Brain microvascular endothelial cell (primary cell): ENCODE measurements around the gene MX2.
A peak's percentile ranks its signal among the peaks of the same experiment; 100 is the strongest.

Experiments
- DNase-seq: peaks from one replicate; pipeline ENCODE4 v3.0.0-alpha.2; 2020
- H3K27ac ChIP-seq: fragments of 250-450 bp; sonication (Bioruptor Pico); 2 replicates; pipeline ENCODE4 v1.5.1; 2020; ENCODE audit warnings: mild to moderate bottlenecking, moderate library complexity
- H3K27me3 ChIP-seq: fragments of 250-450 bp; sonication (Bioruptor Pico); replicated peaks from 2 replicates; pipeline ENCODE4 v1.5.1; 2020; ENCODE audit warnings: mild to moderate bottlenecking
- H3K36me3 ChIP-seq: fragments of 250-450 bp; sonication (Bioruptor Pico); replicated peaks from 2 replicates; pipeline ENCODE4 v1.5.1; 2020; ENCODE audit warnings: mild to moderate bottlenecking
- H3K4me3 ChIP-seq: 2 replicates; pipeline ENCODE4 v1.5.1; 2011; ENCODE audit warnings: low read depth, mild to moderate bottlenecking, control low read depth, low read length, moderate library complexity
- in situ Hi-C: cut with HindIII; loops from 2 replicates; pipeline ENCODE4 v1.10.0; 2017; ENCODE audit warnings: low sequenced_read_pairs, low pct_ligation_motif_present
- TF ChIP-seq, protein P1 (sequence below): IDR thresholded peaks from 2 replicates; pipeline ENCODE4 v1.5.1; 2011; ENCODE audit warnings: low read depth, mild to moderate bottlenecking, moderate library complexity, low read length, control low read depth, inconsistent platforms; ENCODE audit errors: missing control alignments

Gene MX2

DNA sequence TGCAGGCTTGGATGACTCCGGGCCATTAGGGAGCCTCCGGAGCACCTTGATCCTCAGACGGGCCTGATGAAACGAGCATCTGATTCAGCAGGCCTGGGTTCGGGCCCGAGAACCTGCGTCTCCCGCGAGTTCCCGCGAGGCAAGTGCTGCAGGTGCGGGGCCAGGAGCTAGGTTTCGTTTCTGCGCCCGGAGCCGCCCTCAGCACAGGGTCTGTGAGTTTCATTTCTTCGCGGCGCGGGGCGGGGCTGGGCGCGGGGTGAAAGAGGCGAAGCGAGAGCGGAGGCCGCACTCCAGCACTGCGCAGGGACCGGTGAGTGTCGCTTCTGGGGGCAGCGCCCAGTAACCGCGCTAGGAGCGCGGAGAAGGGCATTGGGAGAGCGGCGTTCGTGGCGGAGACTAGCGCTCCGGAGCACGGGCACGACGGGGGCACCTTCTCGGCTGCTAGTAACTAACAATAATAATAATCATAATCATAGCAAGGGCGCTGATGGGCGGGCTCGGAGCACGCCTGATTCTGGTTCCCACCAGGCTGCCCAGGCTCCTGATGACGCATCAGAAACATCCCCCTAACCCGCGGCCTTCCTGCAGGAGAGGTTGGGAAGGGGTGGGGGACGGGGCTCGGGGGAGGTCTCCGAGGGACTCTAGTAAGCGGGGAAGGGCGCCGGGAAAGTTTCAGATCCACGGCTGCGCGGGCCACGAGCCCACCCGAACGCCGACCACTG is 64.3 kb downstream of the MX2 start, which contains the start of gene MX1:
Gene MX1 (plus strand): TSS at position 286 of the 722 bp plus-strand sequence. CDS start 5,832 bp downstream, outside the sequence.
- DNase-seq, result peak; percentile 38
- TF ChIP-seq, protein P1, sequence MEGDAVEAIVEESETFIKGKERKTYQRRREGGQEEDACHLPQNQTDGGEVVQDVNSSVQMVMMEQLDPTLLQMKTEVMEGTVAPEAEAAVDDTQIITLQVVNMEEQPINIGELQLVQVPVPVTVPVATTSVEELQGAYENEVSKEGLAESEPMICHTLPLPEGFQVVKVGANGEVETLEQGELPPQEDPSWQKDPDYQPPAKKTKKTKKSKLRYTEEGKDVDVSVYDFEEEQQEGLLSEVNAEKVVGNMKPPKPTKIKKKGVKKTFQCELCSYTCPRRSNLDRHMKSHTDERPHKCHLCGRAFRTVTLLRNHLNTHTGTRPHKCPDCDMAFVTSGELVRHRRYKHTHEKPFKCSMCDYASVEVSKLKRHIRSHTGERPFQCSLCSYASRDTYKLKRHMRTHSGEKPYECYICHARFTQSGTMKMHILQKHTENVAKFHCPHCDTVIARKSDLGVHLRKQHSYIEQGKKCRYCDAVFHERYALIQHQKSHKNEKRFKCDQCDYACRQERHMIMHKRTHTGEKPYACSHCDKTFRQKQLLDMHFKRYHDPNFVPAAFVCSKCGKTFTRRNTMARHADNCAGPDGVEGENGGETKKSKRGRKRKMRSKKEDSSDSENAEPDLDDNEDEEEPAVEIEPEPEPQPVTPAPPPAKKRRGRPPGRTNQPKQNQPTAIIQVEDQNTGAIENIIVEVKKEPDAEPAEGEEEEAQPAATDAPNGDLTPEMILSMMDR, result no peak
- peak within 1 kb of the TSS; percentile 59 for H3K4me3 ChIP-seq
- H3K27me3 ChIP-seq, result no peaks in the 10 kb centered on the region
- H3K36me3 ChIP-seq, result no peaks in the 10 kb centered on the region
- in situ Hi-C loops, result no loop called here
- H3K27ac ChIP-seq, result no peak within 1 kb of the TSS

DNA sequence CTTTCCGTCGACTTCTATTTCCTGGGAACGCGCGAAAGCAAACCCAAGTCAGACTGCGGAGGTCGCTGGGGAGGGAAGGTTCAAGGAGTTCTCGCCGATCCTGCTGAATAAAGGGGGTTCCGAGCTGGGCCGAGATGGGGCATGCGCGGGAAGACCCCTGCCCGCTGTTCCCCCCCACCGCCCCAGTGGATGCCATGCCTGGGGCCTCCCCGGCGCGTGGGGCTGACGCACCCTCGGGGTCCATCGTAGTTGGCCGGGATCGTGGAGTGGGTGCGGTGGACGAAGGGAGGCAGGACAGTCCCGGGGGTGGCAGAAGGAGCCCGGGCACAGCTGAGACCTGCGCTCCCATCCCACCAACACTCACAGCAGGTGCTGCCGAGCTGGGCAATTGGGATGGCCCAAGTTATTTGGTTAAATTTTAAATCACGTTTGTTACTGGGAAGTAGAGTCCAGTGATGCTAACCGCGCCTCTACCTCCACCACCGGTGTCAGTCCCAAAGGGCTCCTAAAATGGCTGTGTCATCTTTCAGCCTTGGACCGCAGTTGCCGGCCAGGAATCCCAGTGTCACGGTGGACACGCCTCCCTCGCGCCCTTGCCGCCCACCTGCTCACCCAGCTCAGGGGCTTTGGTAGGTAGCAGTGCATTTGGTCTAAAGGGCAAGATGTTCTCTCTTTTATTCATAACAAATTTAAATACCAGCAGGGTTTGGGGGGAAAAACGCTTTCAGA is 65.0 kb downstream of the MX2 start:
- TF ChIP-seq, protein P1, result no peak
- in situ Hi-C loops, result no loop called here
- Histone ChIP-seq H3K4me3 (peak overlapping the region; percentile 59), H3K27ac (no peak overlapping the region), H3K36me3 (no peaks in the 10 kb centered on the region), H3K27me3 (no peaks in the 10 kb centered on the region)
- DNase-seq, result no peak

DNA sequence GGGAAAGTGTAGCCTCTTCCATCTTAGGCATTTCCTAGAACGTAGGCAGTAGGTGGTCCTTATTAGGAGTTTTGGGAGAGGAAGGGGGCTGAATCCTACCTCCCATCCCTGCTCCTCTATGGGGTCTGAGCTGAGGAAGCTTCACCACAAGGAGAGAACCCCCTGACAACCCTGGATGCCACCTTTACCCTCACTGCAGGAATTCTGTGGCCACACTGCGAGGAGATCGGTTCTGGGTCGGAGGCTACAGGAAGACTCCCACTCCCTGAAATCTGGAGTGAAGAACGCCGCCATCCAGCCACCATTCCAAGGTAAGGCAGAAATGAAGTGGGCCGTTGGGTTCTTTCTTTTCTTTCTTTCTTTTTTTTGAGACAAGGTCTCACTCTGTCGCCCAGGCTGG is 65.7 kb downstream of the MX2 start:
- Histone ChIP-seq H3K36me3 (no peaks in the 10 kb centered on the region), H3K27me3 (no peaks in the 10 kb centered on the region), H3K4me3 (no peak overlapping the region), H3K27ac (no peak overlapping the region)
- TF ChIP-seq, protein P1, result no peak
- in situ Hi-C loops, result no loop called here
- DNase-seq, result no peak

DNA sequence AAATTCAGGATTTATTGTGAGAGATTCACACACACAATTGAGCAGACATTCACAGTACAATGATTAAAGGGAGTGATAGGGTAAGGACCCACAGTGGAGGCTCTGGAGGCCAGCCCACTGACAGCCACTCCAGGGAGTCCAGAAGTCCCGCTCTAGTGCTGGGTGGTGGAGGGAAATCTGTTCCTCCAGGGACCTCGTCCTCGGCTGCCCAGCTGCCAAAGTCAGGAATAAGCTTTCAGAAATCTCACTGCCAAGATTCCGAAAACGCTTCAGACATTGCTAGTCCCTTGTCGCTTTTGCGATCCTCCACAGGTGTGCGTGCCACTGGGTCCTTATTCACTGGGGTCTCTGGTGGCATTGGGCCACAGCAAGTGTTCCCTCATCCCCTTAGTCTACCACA is 66.5 kb downstream of the MX2 start:
- Histone ChIP-seq H3K27ac (no peak overlapping the region), H3K27me3 (no peaks in the 10 kb centered on the region), H3K36me3 (no peaks in the 10 kb centered on the region), H3K4me3 (no peak overlapping the region)
- DNase-seq, result no peak
- TF ChIP-seq, protein P1, result no peak
- in situ Hi-C loops, result no loop called here

DNA sequence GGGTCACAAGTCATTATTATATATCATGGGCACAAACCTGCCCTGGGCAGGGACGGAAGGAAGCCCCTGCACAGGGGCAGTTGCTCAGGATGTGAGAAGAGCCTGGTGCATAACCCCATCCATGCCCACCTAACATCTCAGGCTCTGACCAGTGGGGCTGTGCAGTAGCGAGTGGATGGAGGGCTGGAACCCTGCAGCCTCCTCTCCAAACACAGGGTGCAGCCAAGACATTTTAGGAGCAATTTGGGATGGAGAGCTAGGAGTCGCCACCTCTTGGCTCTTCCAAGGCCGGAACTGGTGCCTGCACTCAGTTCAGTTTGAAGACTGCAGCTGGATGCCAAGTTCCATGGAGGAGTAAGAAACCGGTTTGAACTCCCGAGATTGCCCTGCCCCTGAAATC is 67.0 kb downstream of the MX2 start:
- no peak overlapping the region for H3K4me3 ChIP-seq
- no peak for DNase-seq
- in situ Hi-C loops, result no loop called here
- no peak overlapping the region for H3K27ac ChIP-seq
- H3K27me3 ChIP-seq, result no peaks in the 10 kb centered on the region
- no peaks in the 10 kb centered on the region for H3K36me3 ChIP-seq
- TF ChIP-seq, protein P1, result no peak
